Measurements from ENCODE around the gene DGKB.

GRCh38 chr7:14381306-14381705 is 521.2 kb downstream of the DGKB start:
- TF ChIP-seq CTCF (IDR thresholded peaks at IDR 0.05; ENCODE audit: poor library complexity) (no peak), EZH2phosphoT487 (IDR thresholded peaks at IDR 0.05; ENCODE audit: low read depth, severe bottlenecking, unreplicated experiment) (no peak), EZH2 (IDR thresholded peaks at IDR 0.05; ENCODE audit: borderline replicate concordance) (no peak)
